Neural cell (in vitro differentiated cells): ENCODE measurements around the gene QSOX1.

Experiments used
- EZH2 ChIP-seq: fragments of 200-600, 300-800 bp; shearing (Covaris generic), sonication (generic); IDR thresholded peaks from 2 replicates; pipeline ENCODE4 v1.6.1; 2014; ENCODE audit warnings: antibody characterized with exemption, low read length, borderline replicate concordance, mild to moderate bottlenecking; ENCODE audit not compliant: insufficient read depth, poor library complexity, severe bottlenecking
- TAF1 ChIP-seq: IDR thresholded peaks from 2 replicates; pipeline ENCODE4 v1.6.1; 2012; ENCODE audit warnings: low read depth
- TF ChIP-seq, protein P1 (sequence below): fragments of 450-650 bp; IDR thresholded peaks from 2 replicates; pipeline ENCODE4 v1.5.1; 2014; ENCODE audit warnings: antibody characterized with exemption, mild to moderate bottlenecking, moderate library complexity; ENCODE audit not compliant: poor library complexity, severe bottlenecking
- TF ChIP-seq, protein P2 (sequence below): IDR thresholded peaks from 2 replicates; pipeline ENCODE4 v1.6.1; 2012; ENCODE audit warnings: borderline replicate concordance

GRCh38 chr1:180230416-180230790, 75.7 kb downstream of the QSOX1 start:
- no peak for TF ChIP-seq EZH2
- TF ChIP-seq, protein P1, sequence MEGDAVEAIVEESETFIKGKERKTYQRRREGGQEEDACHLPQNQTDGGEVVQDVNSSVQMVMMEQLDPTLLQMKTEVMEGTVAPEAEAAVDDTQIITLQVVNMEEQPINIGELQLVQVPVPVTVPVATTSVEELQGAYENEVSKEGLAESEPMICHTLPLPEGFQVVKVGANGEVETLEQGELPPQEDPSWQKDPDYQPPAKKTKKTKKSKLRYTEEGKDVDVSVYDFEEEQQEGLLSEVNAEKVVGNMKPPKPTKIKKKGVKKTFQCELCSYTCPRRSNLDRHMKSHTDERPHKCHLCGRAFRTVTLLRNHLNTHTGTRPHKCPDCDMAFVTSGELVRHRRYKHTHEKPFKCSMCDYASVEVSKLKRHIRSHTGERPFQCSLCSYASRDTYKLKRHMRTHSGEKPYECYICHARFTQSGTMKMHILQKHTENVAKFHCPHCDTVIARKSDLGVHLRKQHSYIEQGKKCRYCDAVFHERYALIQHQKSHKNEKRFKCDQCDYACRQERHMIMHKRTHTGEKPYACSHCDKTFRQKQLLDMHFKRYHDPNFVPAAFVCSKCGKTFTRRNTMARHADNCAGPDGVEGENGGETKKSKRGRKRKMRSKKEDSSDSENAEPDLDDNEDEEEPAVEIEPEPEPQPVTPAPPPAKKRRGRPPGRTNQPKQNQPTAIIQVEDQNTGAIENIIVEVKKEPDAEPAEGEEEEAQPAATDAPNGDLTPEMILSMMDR, result no peak
- TF ChIP-seq, protein P2, sequence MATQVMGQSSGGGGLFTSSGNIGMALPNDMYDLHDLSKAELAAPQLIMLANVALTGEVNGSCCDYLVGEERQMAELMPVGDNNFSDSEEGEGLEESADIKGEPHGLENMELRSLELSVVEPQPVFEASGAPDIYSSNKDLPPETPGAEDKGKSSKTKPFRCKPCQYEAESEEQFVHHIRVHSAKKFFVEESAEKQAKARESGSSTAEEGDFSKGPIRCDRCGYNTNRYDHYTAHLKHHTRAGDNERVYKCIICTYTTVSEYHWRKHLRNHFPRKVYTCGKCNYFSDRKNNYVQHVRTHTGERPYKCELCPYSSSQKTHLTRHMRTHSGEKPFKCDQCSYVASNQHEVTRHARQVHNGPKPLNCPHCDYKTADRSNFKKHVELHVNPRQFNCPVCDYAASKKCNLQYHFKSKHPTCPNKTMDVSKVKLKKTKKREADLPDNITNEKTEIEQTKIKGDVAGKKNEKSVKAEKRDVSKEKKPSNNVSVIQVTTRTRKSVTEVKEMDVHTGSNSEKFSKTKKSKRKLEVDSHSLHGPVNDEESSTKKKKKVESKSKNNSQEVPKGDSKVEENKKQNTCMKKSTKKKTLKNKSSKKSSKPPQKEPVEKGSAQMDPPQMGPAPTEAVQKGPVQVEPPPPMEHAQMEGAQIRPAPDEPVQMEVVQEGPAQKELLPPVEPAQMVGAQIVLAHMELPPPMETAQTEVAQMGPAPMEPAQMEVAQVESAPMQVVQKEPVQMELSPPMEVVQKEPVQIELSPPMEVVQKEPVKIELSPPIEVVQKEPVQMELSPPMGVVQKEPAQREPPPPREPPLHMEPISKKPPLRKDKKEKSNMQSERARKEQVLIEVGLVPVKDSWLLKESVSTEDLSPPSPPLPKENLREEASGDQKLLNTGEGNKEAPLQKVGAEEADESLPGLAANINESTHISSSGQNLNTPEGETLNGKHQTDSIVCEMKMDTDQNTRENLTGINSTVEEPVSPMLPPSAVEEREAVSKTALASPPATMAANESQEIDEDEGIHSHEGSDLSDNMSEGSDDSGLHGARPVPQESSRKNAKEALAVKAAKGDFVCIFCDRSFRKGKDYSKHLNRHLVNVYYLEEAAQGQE, result no peak
- no peak for TF ChIP-seq TAF1
